22Rv1 (cell line): ENCODE measurements around the gene CDY1.
"Not testable (repeated sequence)": the region's sequence is repeated elsewhere in the genome, so short reads cannot be mapped to it uniquely, and the experiment has no call there.

Experiments
- ZFX ChIP-seq: fragments of 450-650 bp; IDR thresholded peaks from 2 replicates; pipeline ENCODE4 v1.6.1; 2017; ENCODE audit warnings: antibody characterized with exemption, borderline replicate concordance
- TF ChIP-seq, protein P1 (sequence below): fragments of 450-650 bp; IDR thresholded peaks from 2 replicates; pipeline ENCODE4 v1.5.1; 2017; ENCODE audit warnings: mild to moderate bottlenecking

DNA sequence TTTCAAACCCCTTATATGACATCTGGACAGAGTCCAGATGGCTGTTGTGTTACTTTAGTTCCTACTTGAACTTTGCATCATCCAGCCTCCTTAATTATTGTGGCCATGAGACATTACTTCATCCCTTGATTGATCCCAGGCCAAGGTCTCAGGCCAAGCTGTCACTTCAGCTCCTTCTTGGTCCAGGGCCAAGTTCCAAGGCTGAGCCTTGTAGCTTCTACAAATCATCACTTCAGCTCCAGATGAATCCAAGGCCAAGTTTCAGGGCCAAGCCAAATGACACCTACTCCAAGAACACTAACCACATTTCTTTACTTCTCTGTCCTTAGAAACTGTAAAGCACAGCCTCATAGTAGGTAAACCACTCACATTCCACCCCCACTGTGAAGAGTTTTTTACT is 1.7 kb upstream of the CDY1 start:
- TF ChIP-seq, protein P1, sequence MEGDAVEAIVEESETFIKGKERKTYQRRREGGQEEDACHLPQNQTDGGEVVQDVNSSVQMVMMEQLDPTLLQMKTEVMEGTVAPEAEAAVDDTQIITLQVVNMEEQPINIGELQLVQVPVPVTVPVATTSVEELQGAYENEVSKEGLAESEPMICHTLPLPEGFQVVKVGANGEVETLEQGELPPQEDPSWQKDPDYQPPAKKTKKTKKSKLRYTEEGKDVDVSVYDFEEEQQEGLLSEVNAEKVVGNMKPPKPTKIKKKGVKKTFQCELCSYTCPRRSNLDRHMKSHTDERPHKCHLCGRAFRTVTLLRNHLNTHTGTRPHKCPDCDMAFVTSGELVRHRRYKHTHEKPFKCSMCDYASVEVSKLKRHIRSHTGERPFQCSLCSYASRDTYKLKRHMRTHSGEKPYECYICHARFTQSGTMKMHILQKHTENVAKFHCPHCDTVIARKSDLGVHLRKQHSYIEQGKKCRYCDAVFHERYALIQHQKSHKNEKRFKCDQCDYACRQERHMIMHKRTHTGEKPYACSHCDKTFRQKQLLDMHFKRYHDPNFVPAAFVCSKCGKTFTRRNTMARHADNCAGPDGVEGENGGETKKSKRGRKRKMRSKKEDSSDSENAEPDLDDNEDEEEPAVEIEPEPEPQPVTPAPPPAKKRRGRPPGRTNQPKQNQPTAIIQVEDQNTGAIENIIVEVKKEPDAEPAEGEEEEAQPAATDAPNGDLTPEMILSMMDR = not testable (repeated sequence)
- not testable (repeated sequence) for TF ChIP-seq ZFX
